H1 (cell line): Measurements from ENCODE around the gene PPIG. TPM values are rescaled to one million over a fixed set of nuclear protein-coding genes. Genes with fewer than 3 reads are reported as not detected.

Experiments used
- CTCF ChIA-PET: fragments of 300-600 bp; sonication (Branson Sonifier 250); formaldehyde crosslinking; loops from one replicate; lab custom pipeline; 2021; ENCODE audit not compliant: partially characterized antibody; lab: Charles Lee
- POLR2A ChIA-PET: fragments of 300-600 bp; sonication (Branson Sonifier 250); formaldehyde crosslinking; loops from one replicate; lab custom pipeline; 2021; ENCODE audit warnings: inconsistent platforms; ENCODE audit not compliant: partially characterized antibody; lab: Charles Lee
- DNase-seq, 2 experiments: peaks; one replicate each; pipeline versions ENCODE4 v3.0.0 to v3.0.0-alpha.2; 2010 to 2022; ENCODE audit warnings: low spot score in 2 of 2, low read depth in 1 of 2, mixed read lengths in 1 of 2
- FAIRE-seq: peaks from 2 replicates; lab custom pipeline; 2011; peaks lifted over from hg19 to GRCh38; lab: Jason Lieb, UNC
- H2AFZ ChIP-seq: 2 replicates; pipeline ENCODE4 v1.8.1; 2012; ENCODE audit warnings: low read length, inconsistent platforms
- H2AK5ac ChIP-seq: 2 replicates; pipeline ENCODE4 v1.6.1; 2013; ENCODE audit warnings: low read depth, low read length
- H2BK120ac ChIP-seq: replicated peaks from 2 replicates; pipeline ENCODE3; 2013; ENCODE audit warnings: low read depth, low read length, inconsistent platforms
- H2BK12ac ChIP-seq: 2 replicates; pipeline ENCODE4 v1.6.1; 2013; ENCODE audit warnings: low read depth, low read length
- H2BK15ac ChIP-seq: 2 replicates; pipeline ENCODE4 v1.6.1; 2013; ENCODE audit warnings: low read length
- H2BK20ac ChIP-seq: 2 replicates; pipeline ENCODE4 v1.6.1; 2013; ENCODE audit warnings: low read length
- H2BK5ac ChIP-seq: 2 replicates; pipeline ENCODE4 v1.6.1; 2013; ENCODE audit warnings: low read depth, low read length
- H3K14ac ChIP-seq: 2 replicates; pipeline ENCODE4 v1.6.1; 2013; ENCODE audit warnings: inconsistent platforms; ENCODE audit not compliant: insufficient read length
- H3K18ac ChIP-seq: 2 replicates; pipeline ENCODE4 v1.6.1; 2013; ENCODE audit warnings: low read length; ENCODE audit errors: extremely low read depth
- H3K23ac ChIP-seq: 2 replicates; pipeline ENCODE4 v1.6.1; 2013; ENCODE audit warnings: inconsistent platforms; ENCODE audit not compliant: insufficient read length
- H3K23me2 ChIP-seq: 2 replicates; pipeline ENCODE4 v1.6.1; 2013; ENCODE audit warnings: low read depth, low read length
- H3K27ac ChIP-seq: 2 replicates; pipeline ENCODE4 v1.6.1; 2011; ENCODE audit warnings: low read depth, low read length, inconsistent platforms
- H3K27me3 ChIP-seq, 4 experiments: replicated peaks in 1 of 4; 1 replicate in 1 of 4; 2 replicates in 3 of 4; pipeline versions ENCODE4 v1.6.1 to v1.8.1; 2011 to 2013; ENCODE audit warnings: low read length in 3 of 4, mild to moderate bottlenecking in 3 of 4, inconsistent platforms in 2 of 4, mixed read lengths in 2 of 4, moderate library complexity in 1 of 4; ENCODE audit not compliant: control insufficient read depth in 3 of 4, insufficient read depth in 3 of 4; ENCODE audit errors: extremely low read depth in 1 of 4
- H3K36me3 ChIP-seq, 4 experiments: 2 replicates each; pipeline versions ENCODE4 v1.6.1 to v1.8.1; 2011 to 2013; ENCODE audit warnings: mild to moderate bottlenecking in 4 of 4, low read length in 3 of 4, moderate library complexity in 2 of 4, control low read depth in 1 of 4, inconsistent platforms in 1 of 4; ENCODE audit not compliant: insufficient read depth in 4 of 4, control insufficient read depth in 2 of 4
- H3K4ac ChIP-seq: replicated peaks from 2 replicates; pipeline ENCODE3; 2013; ENCODE audit warnings: low read length, low read depth, mixed read lengths, inconsistent platforms; ENCODE audit not compliant: insufficient read length
- H3K4me1 ChIP-seq, 4 experiments: replicated peaks in 1 of 4; 1 replicate in 1 of 4; 2 replicates in 3 of 4; pipeline versions ENCODE4 v1.6.1 to v1.8.1; 2011 to 2013; ENCODE audit warnings: low read length in 3 of 4, inconsistent platforms in 2 of 4, mixed read lengths in 1 of 4; ENCODE audit not compliant: insufficient read depth in 4 of 4, control insufficient read depth in 3 of 4
- H3K4me2 ChIP-seq, 2 experiments: 2 replicates each; pipeline versions ENCODE4 v1.6.1 to v1.8.1; 2011 to 2013; ENCODE audit warnings: low read depth in 2 of 2, low read length in 2 of 2, control low read depth in 1 of 2, inconsistent platforms in 1 of 2, mild to moderate bottlenecking in 1 of 2; ENCODE audit not compliant: insufficient read depth in 1 of 2
- H3K4me3 ChIP-seq, 4 experiments: fragments of 200-600, 300-600 bp in 1 of 4; sonication (generic), shearing (Covaris generic), sonication (Bioruptor Twin) in 1 of 4; 2 replicates each; pipeline versions ENCODE4 v1.5.1 to v1.8.1; 2011 to 2016; ENCODE audit warnings: low read length in 4 of 4, low read depth in 3 of 4, control low read depth in 2 of 4, inconsistent platforms in 2 of 4, mild to moderate bottlenecking in 2 of 4, mixed read lengths in 1 of 4, moderate library complexity in 1 of 4; ENCODE audit not compliant: insufficient read depth in 2 of 4; ENCODE audit errors: extremely low read depth in 1 of 4
- H3K56ac ChIP-seq: replicated peaks from 2 replicates; pipeline ENCODE3; 2013; ENCODE audit warnings: low read depth, mild to moderate bottlenecking, mixed read lengths, low read length, inconsistent platforms; ENCODE audit not compliant: insufficient read length
- H3K79me1 ChIP-seq: 2 replicates; pipeline ENCODE4 v1.6.1; 2013; ENCODE audit warnings: low read depth, low read length, control low read depth
- H3K79me2 ChIP-seq, 2 experiments: 2 replicates each; pipeline versions ENCODE4 v1.6.1 to v1.8.1; 2012 to 2013; ENCODE audit warnings: low read length in 2 of 2, mild to moderate bottlenecking in 2 of 2, inconsistent platforms in 1 of 2; ENCODE audit not compliant: insufficient read depth in 2 of 2, control insufficient read depth in 1 of 2
- H3K9ac ChIP-seq, 4 experiments: replicated peaks in 1 of 4; 1 replicate in 1 of 4; 2 replicates in 3 of 4; pipeline versions ENCODE4 v1.6.1 to v1.8.1; 2011 to 2013; ENCODE audit warnings: low read depth in 3 of 4, low read length in 3 of 4, control low read depth in 2 of 4, mild to moderate bottlenecking in 2 of 4, moderate library complexity in 2 of 4, inconsistent platforms in 1 of 4; ENCODE audit errors: extremely low read depth in 1 of 4
- H3K9me3 ChIP-seq, 2 experiments: 2 replicates each; pipeline versions ENCODE4 v1.6.1 to v1.8.1; 2012 to 2013; ENCODE audit warnings: mild to moderate bottlenecking in 2 of 2, moderate library complexity in 2 of 2, control low read depth in 1 of 2, inconsistent platforms in 1 of 2, low read depth in 1 of 2, low read length in 1 of 2, mixed read lengths in 1 of 2; ENCODE audit not compliant: insufficient read depth in 2 of 2
- H4K20me1 ChIP-seq, 2 experiments: replicated peaks in 1 of 2; 2 replicates each; pipeline versions ENCODE3 to v1.8.1; 2011 to 2013; ENCODE audit warnings: inconsistent platforms in 2 of 2, low read length in 2 of 2, mild to moderate bottlenecking in 1 of 2; ENCODE audit not compliant: insufficient read depth in 2 of 2, control insufficient read depth in 1 of 2
- H4K5ac ChIP-seq: 2 replicates; pipeline ENCODE4 v1.6.1; 2013; ENCODE audit warnings: low read length, low read depth, mixed read lengths, inconsistent platforms; ENCODE audit not compliant: insufficient read length
- H4K8ac ChIP-seq: 2 replicates; pipeline ENCODE4 v1.8.0; 2013; ENCODE audit warnings: mild to moderate bottlenecking, moderate library complexity, low read length, inconsistent platforms; ENCODE audit not compliant: insufficient read depth; ENCODE audit errors: extremely low read depth
- H4K91ac ChIP-seq: replicated peaks from 2 replicates; pipeline ENCODE3; 2013; ENCODE audit warnings: low read length, mixed read lengths, inconsistent platforms; ENCODE audit not compliant: insufficient read length
- BRCA1 ChIP-seq: IDR thresholded peaks from 2 replicates; pipeline ENCODE4 v1.6.1; 2012; ENCODE audit warnings: low read depth, low read length, improper control_type of control experiment
- CEBPB ChIP-seq: IDR thresholded peaks from 2 replicates; pipeline ENCODE4 v1.6.1; 2012; ENCODE audit warnings: low read depth, low read length
- EZH2 ChIP-seq: fragments of 200-600 bp; sonication (generic); IDR thresholded peaks from 2 replicates; pipeline ENCODE4 v1.7.1; 2012; ENCODE audit warnings: low read depth, mild to moderate bottlenecking, moderate library complexity, low read length, inconsistent platforms; ENCODE audit not compliant: severe bottlenecking
- POLR2A ChIP-seq, 2 experiments: IDR thresholded peaks; 1 replicate in 1 of 2; 2 replicates in 1 of 2; pipeline ENCODE4 v1.6.1; 2011; ENCODE audit warnings: low read depth in 2 of 2, low read length in 2 of 2, mild to moderate bottlenecking in 2 of 2; ENCODE audit errors: control extremely low read depth in 1 of 2
- POU5F1 ChIP-seq: IDR thresholded peaks from 2 replicates; pipeline ENCODE4 v1.6.1; 2011; ENCODE audit warnings: low read depth, mild to moderate bottlenecking, low read length, moderate library complexity
- RFX5 ChIP-seq: IDR thresholded peaks from 2 replicates; pipeline ENCODE4 v1.6.1; 2011; ENCODE audit warnings: low read depth, low read length, improper control_type of control experiment, borderline replicate concordance
- TAF7 ChIP-seq: optimal IDR thresholded peaks from 2 replicates; pipeline ENCODE3; 2011; ENCODE audit warnings: low read depth, mild to moderate bottlenecking, inconsistent platforms, low read length, moderate library complexity, borderline replicate concordance
- WGBS, 2 experiments: shearing (Covaris generic) in 1 of 2; methylation state at CpG; one replicate each; pipeline versions ENCODE4 v1.1.6 to v1.1.7; 2013 to 2015; ENCODE audit warnings: low lambda C conversion rate in 2 of 2, mixed read lengths in 2 of 2, inconsistent platforms in 1 of 2, low coverage in 1 of 2, missing lambda C conversion rate in 1 of 2; ENCODE audit not compliant: insufficient replicate concordance in 2 of 2, insufficient coverage in 1 of 2, insufficient read length in 1 of 2; ENCODE audit errors: extremely low coverage in 1 of 2, missing lambda C conversion rate in 1 of 2; 5-methylcytosine and 5-hydroxymethylcytosine counted together
- long read RNA-seq, 2 experiments: library from RNA in 1 of 2; library from capped mRNA in 1 of 2; stranded (forward); transcript quantifications; one replicate each; pipeline ENCODE4 v2.0.0, GENCODE V29; 2021; ENCODE audit warnings: inconsistent platforms in 1 of 2
- polyA minus RNA-seq, 3 experiments: library from RNA; depleted of rRNA, polyadenylated mRNA; stranded (reverse); fragments of >200 nt; gene quantifications; 1 replicate in 2 of 3; 2 replicates in 1 of 3; pipeline ENCODE4 v1.2.3, GENCODE V29; 2011
- polyA plus RNA-seq, 7 experiments: library from polyadenylated mRNA; depleted of rRNA in 3 of 7; stranded (reverse) in 5 of 7; unstranded in 2 of 7; fragments of >200 nt in 5 of 7; fragments of 200-250 nt in 2 of 7; gene quantifications; 1 replicate in 5 of 7; 2 replicates in 1 of 7; 4 replicates in 1 of 7; pipeline versions ENCODE4 v1.2.1 to v1.2.3, GENCODE V29; 2011 to 2013; ENCODE audit warnings: missing spikeins in 2 of 7, mixed read lengths in 2 of 7
- total RNA-seq: library from RNA; stranded (reverse); fragmentation: NEBNext Ultra II Directional; extraction: Animal tissue kit (Norgen Biotek cat#: 25700); gene quantifications from 2 replicates; pipeline ENCODE4 v1.2.1, GENCODE V29; 2021

Gene PPIG
- total RNA-seq (65.7 and 71.0 TPM in 2 replicates), polyA plus RNA-seq (2011; rRNA removed) (10.2 and 14.7 TPM in 2 replicates), polyA minus RNA-seq (2011; rRNA and poly(A)+ RNA removed) (18.1 and 28.5 TPM in 2 replicates)
- polyA plus RNA-seq (2011; cell fraction: cytosol; rRNA removed), result 22.3 TPM
- 12.2 TPM for polyA plus RNA-seq (2011; cell fraction: nucleus; rRNA removed)
- polyA plus RNA-seq (2012, experiment 1 of 2), result 47.1 to 89.9 TPM (median 57.4 TPM) in 4 replicates
- 5.9 TPM for polyA plus RNA-seq (2012, experiment 2 of 2)
- 141 TPM for polyA plus RNA-seq (2013, experiment 1 of 2)
- polyA plus RNA-seq (2013, experiment 2 of 2), result 136 TPM
- polyA minus RNA-seq (2011; cell fraction: cytosol; rRNA and poly(A)+ RNA removed), result 12.7 TPM
- polyA minus RNA-seq (2011; cell fraction: nucleus; rRNA and poly(A)+ RNA removed), result 50.5 TPM
- long read RNA-seq, experiment 1, partial matches to known transcripts, result 1 of 22 reads
- long read RNA-seq, experiment 1, other reads (novel, unspliced or antisense), result 21 of 22 reads
- long read RNA-seq, experiment 2, full-length matches to known transcripts, result 62 of 174 reads
- long read RNA-seq, experiment 2, partial matches to known transcripts, result 77 of 174 reads
- long read RNA-seq, experiment 2, other reads (novel, unspliced or antisense), result 35 of 174 reads

DNA sequence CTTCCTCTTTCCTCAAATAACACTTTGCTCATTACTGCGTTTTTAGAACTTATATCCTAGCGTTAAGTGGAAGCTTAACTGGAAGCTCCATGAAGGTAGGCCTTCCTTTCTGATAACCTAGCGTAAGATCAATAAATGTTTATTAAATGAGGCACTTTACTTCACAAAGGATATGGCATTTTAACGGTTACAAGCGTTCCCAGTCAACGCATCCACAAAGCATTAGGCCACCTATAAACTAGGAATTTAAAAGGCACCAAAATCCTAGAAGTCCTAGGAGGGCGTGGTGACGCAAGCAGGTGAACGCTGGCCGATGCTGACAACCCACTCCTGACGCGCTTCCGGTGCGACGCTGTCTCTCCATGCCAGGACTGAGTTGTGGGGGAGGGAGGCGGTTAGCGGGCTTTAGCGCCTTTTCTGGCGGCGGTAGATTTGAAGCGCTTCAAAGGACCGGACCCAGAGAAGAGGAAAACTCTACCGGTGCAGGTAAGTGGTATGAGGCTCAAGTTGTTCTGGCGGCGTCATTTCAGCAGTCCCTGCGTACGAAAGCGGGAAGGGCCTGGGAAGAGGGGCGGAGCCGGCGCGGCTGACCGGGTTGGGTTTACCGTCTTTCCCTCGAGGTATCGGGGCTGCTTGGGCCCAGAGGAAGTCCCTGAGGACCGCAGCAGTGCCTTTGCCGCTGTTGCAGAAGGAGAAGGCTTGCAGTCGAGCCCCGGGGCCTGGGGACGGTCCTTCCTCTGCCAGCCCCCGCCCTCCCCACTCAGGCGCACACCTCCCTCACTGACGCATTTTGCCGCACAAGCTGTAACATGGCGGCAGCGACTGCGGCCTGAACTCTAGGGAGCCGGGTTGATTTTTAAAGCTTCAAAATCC is at the start of gene PPIG:
PPIG (plus strand) TSS at position 347 of the 873 bp plus-strand sequence. CDS start 19,691 bp downstream, outside the sequence.
- H4K91ac ChIP-seq, result peak within 1 kb of the TSS; percentile 63
- TF ChIP-seq POU5F1 (0 out of 2 replicates have a peak, but pooled peaks have one; percentile 14), TAF7 (no peak), POLR2A (IDR thresholded peaks at IDR 0.05; ENCODE audit: control extremely low read depth in 1 of 2, low read depth in 2 of 2, low read length in 2 of 2) (peak in 1 of 2 experiments; percentile 93; a peak in 2 of 3 replicates), EZH2 (no peak), CEBPB (peak; percentile 89), BRCA1 (peak; percentile 31; the same call in 1 of the 2 replicates), RFX5 (no peak)

More for the DNA sequence above, at the start of gene PPIG:
- no peaks in the 10 kb centered on the region; a peak in 3 of 7 replicates for H3K4me1 ChIP-seq
- ChIA-PET CTCF (interaction anchor here (0.6 to 1.0 kb wide), 2 partner anchors 30 to 205 kb away, joined by 3 to 4 read pairs; no protein-coding TSS in a partner anchor), POLR2A (interaction anchor here (0.7 to 2.5 kb wide), 13 partner anchors 9 to 243 kb away, joined by 3 to 23 read pairs (median 4); partner anchors contain the start of genes FASTKD1, KLHL23 and UBR3)
- peak within 1 kb of the TSS; percentile 88 to 98 (median 92) for H3K9ac ChIP-seq
- H2BK20ac ChIP-seq, result no peak within 1 kb of the TSS
- peak within 1 kb of the TSS; percentile 86; the same call in 1 of the 2 replicates for H2AFZ ChIP-seq
- WGBS, 2 experiments, result 9% methylated on average over 47 of the region's 49 CpGs; no CpG with 5 or more reads in 1 of the 2 experiments
- 0 out of 4 replicates have a peak, but pooled peaks cover 0 to 3% of the 10 kb centered on the region in 2 experiments for H3K9me3 ChIP-seq
- H2BK12ac ChIP-seq, result peak within 1 kb of the TSS; percentile 68; the same call in 1 of the 2 replicates
- peak within 1 kb of the TSS; percentile 93 for H2BK5ac ChIP-seq
- H3K4ac ChIP-seq, result peak within 1 kb of the TSS; percentile 10
- H2BK15ac ChIP-seq, result no peak within 1 kb of the TSS; the same call in 1 of the 2 replicates
- H3K4me2 ChIP-seq, result peak within 1 kb of the TSS; percentile 62 to 64
- no peaks in the 10 kb centered on the region; the same call in 1 of the 2 replicates for H3K23me2 ChIP-seq
- peaks cover 31 to 47% of the 10 kb centered on the region in 2 experiments for H3K79me2 ChIP-seq
- no peak within 1 kb of the TSS for H2BK120ac ChIP-seq
- H3K18ac ChIP-seq, result peak within 1 kb of the TSS; percentile 66
- H3K56ac ChIP-seq, result peak within 1 kb of the TSS; percentile 62
- H3K4me3 ChIP-seq, result peak within 1 kb of the TSS; percentile 81 to 97 (median 94)
- no peak within 1 kb of the TSS for H3K23ac ChIP-seq
- DNase-seq (peak; percentile 56 to 86), FAIRE-seq (peak; percentile 76)
- H3K14ac ChIP-seq, result no peak within 1 kb of the TSS
- H3K27ac ChIP-seq, result peak within 1 kb of the TSS; percentile 96
- H3K79me1 ChIP-seq, result no peaks in the 10 kb centered on the region
- peaks cover 0 to 3% of the 10 kb centered on the region in 2 experiments for H4K20me1 ChIP-seq
- H2AK5ac ChIP-seq, result 0 out of 2 replicates have a peak within 1 kb of the TSS, but pooled peaks have one; percentile 65
- H3K27me3 ChIP-seq, result no peaks in the 10 kb centered on the region
- H4K8ac ChIP-seq, result peak within 1 kb of the TSS; percentile 93; the same call in 1 of the 2 replicates
- H4K5ac ChIP-seq, result peak within 1 kb of the TSS; percentile 73
- H3K36me3 ChIP-seq, result no peaks in the 10 kb centered on the region
